Right renal cortex interstitium (tissue), 3 donors: ENCODE results near the gene GPR176. TPM values are rescaled to one million over a fixed set of nuclear protein-coding genes. Genes with fewer than 3 reads are reported as not detected.
"Not testable (repeated sequence)": the region's sequence is repeated elsewhere in the genome, so short reads cannot be mapped to it uniquely, and the experiment has no call there.

Experiments used
- DNase-seq, 3 donors: peaks; one replicate each; pipeline ENCODE4 v3.0.0-alpha.2; 2013; ENCODE audit warnings: low read depth in 3 of 3, low spot score in 2 of 3
- polyA plus RNA-seq, 3 donors: library from polyadenylated mRNA; unstranded; fragments of 120-200 nt; gene quantifications; one replicate each; pipeline ENCODE4 v1.2.1, GENCODE V29; 2013; ENCODE audit not compliant: insufficient read length in 3 of 3

The GPR176 gene
- polyA plus RNA-seq, 3 donors = 14.9 to 17.5 (median 15.2) TPM

GRCh38 chr15:39819533-39819932 is 100.5 kb downstream of the GPR176 start:
- DNase-seq = no peak

GRCh38 chr15:39817892-39818291 is 102.2 kb downstream of the GPR176 start:
- DNase-seq = no peak

GRCh38 chr15:39814489-39814888 is 105.6 kb downstream of the GPR176 start:
- DNase-seq = no peak

GRCh38 chr15:39812651-39813050 is 107.4 kb downstream of the GPR176 start:
- not testable (repeated sequence) for DNase-seq

- no peak for DNase-seq
Measured at GRCh38 chr15:39808909-39809308, 111.2 kb downstream of the GPR176 start.

GRCh38 chr15:39807791-39808190 is 112.3 kb downstream of the GPR176 start:
- no peak for DNase-seq

- no peak for DNase-seq
Measured at GRCh38 chr15:39804026-39804425, 116.0 kb downstream of the GPR176 start.

GRCh38 chr15:39803016-39803415 is 117.0 kb downstream of the GPR176 start:
- no peak for DNase-seq

GRCh38 chr15:39801641-39802309 is 118.3 kb downstream of the GPR176 start:
- no peak for DNase-seq

- no peak for DNase-seq
Measured at GRCh38 chr15:39799552-39800011, 120.5 kb downstream of the GPR176 start.

- no peak for DNase-seq
Measured at GRCh38 chr15:39798382-39798781, 121.7 kb downstream of the GPR176 start.

- no peak for DNase-seq
Measured at GRCh38 chr15:39797407-39797806, 122.7 kb downstream of the GPR176 start.

GRCh38 chr15:39796601-39797000 is 123.5 kb downstream of the GPR176 start:
- DNase-seq = no peak

GRCh38 chr15:39795486-39795885 is 124.6 kb downstream of the GPR176 start:
- no peak for DNase-seq

- DNase-seq = no peak
Measured at GRCh38 chr15:39794954-39795353, 125.1 kb downstream of the GPR176 start.

- no peak for DNase-seq
Measured at GRCh38 chr15:39793923-39794322, 126.1 kb downstream of the GPR176 start.

GRCh38 chr15:39792844-39793335 is 127.2 kb downstream of the GPR176 start:
- DNase-seq = no peak

- DNase-seq = no peak
Measured at GRCh38 chr15:39792025-39792843, 127.8 kb downstream of the GPR176 start.

GRCh38 chr15:39789736-39790135 is 130.3 kb downstream of the GPR176 start:
- DNase-seq = no peak

GRCh38 chr15:39788800-39789565 is 131.1 kb downstream of the GPR176 start:
- no peak for DNase-seq

- DNase-seq = no peak
Measured at GRCh38 chr15:39788108-39788507, 132.0 kb downstream of the GPR176 start.
